GM12878 (cell line): ENCODE measurements around the gene C19orf12. TPM values are rescaled to one million over a fixed set of nuclear protein-coding genes. Genes with fewer than 3 reads are reported as not detected.

Experiments
- ATAC-seq: fragments of 200-7000 bp; cut with Tn5 transposase; 3 replicates; pipeline ENCODE4 v1.9.1; 2020; ENCODE audit warnings: mild to moderate bottlenecking, moderate library complexity
- BruUV-seq: library from RNA; stranded (reverse); fragments of 400-500 nt; replicated peaks from 2 replicates; lab custom pipeline; 2021; lab: Mats Ljungman, UMichigan
- CTCF ChIA-PET: fragments of 300-600 bp; sonication (Branson Sonifier 250); formaldehyde crosslinking; extraction: SDS; loops from one replicate; lab custom pipeline; 2021; ENCODE audit warnings: inconsistent platforms; lab: Yijun Ruan, JAX
- POLR2A ChIA-PET: fragments of 350-600 bp; formaldehyde crosslinking; extraction: SDS; loops from one replicate; lab custom pipeline; 2021; ENCODE audit warnings: inconsistent platforms; lab: Charles Lee
- RAD21 ChIA-PET: fragments of 300-600 bp; sonication (Branson Sonifier 250); formaldehyde crosslinking; loops from one replicate; lab custom pipeline; 2023; ENCODE audit warnings: antibody characterized with exemption; ENCODE audit not compliant: unreplicated experiment; lab: Charles Lee
- SMC1A ChIA-PET: fragments of 300-600 bp; sonication (Branson Sonifier 250); formaldehyde crosslinking; loops from one replicate; lab custom pipeline; 2023; ENCODE audit not compliant: unreplicated experiment, uncharacterized antibody; lab: Charles Lee
- DNase-seq: peaks from one replicate; pipeline ENCODE4 v3.0.0-alpha.2; 2011; ENCODE audit warnings: low read depth, low spot score
- FAIRE-seq: peaks from 3 replicates; lab custom pipeline; 2011; peaks lifted over from hg19 to GRCh38; lab: Jason Lieb, UNC
- H2AFZ ChIP-seq: 2 replicates; pipeline ENCODE4 v1.6.0; 2011; ENCODE audit warnings: low read depth, low read length, control low read depth; ENCODE audit not compliant: control insufficient read depth
- H3K27ac ChIP-seq: 2 replicates; pipeline ENCODE4 v1.5.1; 2011; ENCODE audit warnings: control low read depth; ENCODE audit not compliant: control insufficient read depth, insufficient read depth
- H3K27me3 ChIP-seq, 2 experiments: replicated peaks in 1 of 2; 2 replicates each; pipeline versions ENCODE4 v1.6.0 to v1.6.1; 2011; ENCODE audit warnings: low read length in 1 of 2; ENCODE audit not compliant: control insufficient read depth in 2 of 2, insufficient read depth in 2 of 2
- H3K36me3 ChIP-seq, 2 experiments: 2 replicates each; pipeline ENCODE4 v1.5.1; 2011; ENCODE audit warnings: low read length in 1 of 2; ENCODE audit not compliant: control insufficient read depth in 2 of 2, insufficient read depth in 2 of 2
- H3K4me1 ChIP-seq: 2 replicates; pipeline ENCODE4 v1.6.1; 2011; ENCODE audit warnings: mild to moderate bottlenecking, low read length, moderate library complexity, mixed read lengths; ENCODE audit not compliant: control insufficient read depth, insufficient read depth
- H3K4me2 ChIP-seq: 2 replicates; pipeline ENCODE4 v1.6.0; 2011; ENCODE audit warnings: control low read depth; ENCODE audit not compliant: control insufficient read depth, insufficient read depth
- H3K4me3 ChIP-seq: fragments of 200-600 bp; sonication (generic); 2 replicates; pipeline ENCODE4 v1.5.1; 2016
- H3K79me2 ChIP-seq: 2 replicates; pipeline ENCODE4 v1.6.0; 2011; ENCODE audit warnings: low read length; ENCODE audit not compliant: control insufficient read depth, insufficient read depth
- H3K9ac ChIP-seq: 2 replicates; pipeline ENCODE4 v1.8.0; 2011; ENCODE audit warnings: low read length, control low read depth, mixed read lengths; ENCODE audit not compliant: control insufficient read depth, insufficient read depth
- H3K9me3 ChIP-seq: replicated peaks from 3 replicates; pipeline ENCODE4 v1.5.1; 2011; ENCODE audit warnings: mild to moderate bottlenecking, low read length; ENCODE audit not compliant: control insufficient read depth, insufficient read depth
- H4K20me1 ChIP-seq: 2 replicates; pipeline ENCODE4 v1.6.0; 2011; ENCODE audit not compliant: control insufficient read depth, insufficient read depth
- BRCA1 ChIP-seq: IDR thresholded peaks from 2 replicates; pipeline ENCODE4 v1.6.1; 2011; ENCODE audit warnings: low read depth, low read length, improper control_type of control experiment
- CBX5 ChIP-seq: sonication (generic); IDR thresholded peaks from 2 replicates; pipeline ENCODE4 v1.6.1; 2016; ENCODE audit warnings: low read depth, moderate library complexity, mild to moderate bottlenecking, inconsistent platforms
- ELK1 ChIP-seq: IDR thresholded peaks from 2 replicates; pipeline ENCODE4 v1.6.1; 2012; ENCODE audit warnings: low read depth, low read length, improper control_type of control experiment
- EP300 ChIP-seq, 2 experiments: fragments of 150-350 bp in 1 of 2; IDR thresholded peaks; 2 replicates each; pipeline ENCODE4 v1.6.1; 2011 to 2012; ENCODE audit warnings: low read depth in 2 of 2, low read length in 2 of 2, borderline replicate concordance in 1 of 2, improper control_type of control experiment in 1 of 2, inconsistent platforms in 1 of 2; ENCODE audit not compliant: control insufficient read depth in 1 of 2
- HDAC2 ChIP-seq: fragments of 200-600 bp; sonication (generic); IDR thresholded peaks from 2 replicates; pipeline ENCODE4 v1.6.1; 2017
- KLF5 ChIP-seq: fragments of 450-650 bp; IDR thresholded peaks from 2 replicates; pipeline ENCODE4 v1.6.1; 2014; ENCODE audit warnings: mild to moderate bottlenecking; ENCODE audit not compliant: partially characterized antibody
- NR2F1 ChIP-seq: fragments of 450-650 bp; conservative IDR thresholded peaks from 2 replicates; pipeline ENCODE4 v1.6.1; 2017; ENCODE audit warnings: mild to moderate bottlenecking
- POLR2A ChIP-seq: IDR thresholded peaks from 2 replicates; pipeline ENCODE4 v1.6.1; 2011; ENCODE audit warnings: low read depth, mild to moderate bottlenecking, low read length
- POLR2AphosphoS2 ChIP-seq: IDR thresholded peaks from 2 replicates; pipeline ENCODE4 v1.6.1; 2011; ENCODE audit warnings: low read depth, mild to moderate bottlenecking, low read length, improper control_type of control experiment, moderate library complexity
- RB1 ChIP-seq: fragments of 450-650 bp; formaldehyde crosslinking; IDR thresholded peaks from 2 replicates; pipeline ENCODE4 v1.6.1; 2017; ENCODE audit warnings: mild to moderate bottlenecking, borderline replicate concordance
- RBBP5 ChIP-seq: fragments of 200-600 bp; sonication (generic); conservative IDR thresholded peaks from 2 replicates; pipeline ENCODE4 v1.6.1; 2016
- RELA ChIP-seq: fragments of 450-650 bp; IDR thresholded peaks from 2 replicates; pipeline ENCODE4 v1.8.0; 2014; ENCODE audit warnings: borderline replicate concordance; ENCODE audit not compliant: partially characterized antibody
- RFX5 ChIP-seq: IDR thresholded peaks from 2 replicates; pipeline ENCODE4 v1.6.1; 2011; ENCODE audit warnings: low read depth, low read length, improper control_type of control experiment
- SMAD1 ChIP-seq: fragments of 450-650 bp; IDR thresholded peaks from 2 replicates; pipeline ENCODE4 v1.6.1; 2018; ENCODE audit warnings: mild to moderate bottlenecking, low read depth; ENCODE audit not compliant: partially characterized antibody
- SPI1 ChIP-seq: IDR thresholded peaks from 2 replicates; pipeline ENCODE4 v1.6.1; 2011; ENCODE audit warnings: low read depth, mild to moderate bottlenecking, low read length, moderate library complexity, borderline replicate concordance; ENCODE audit not compliant: insufficient read depth
- STAT3 ChIP-seq: IDR thresholded peaks from 2 replicates; pipeline ENCODE4 v1.6.1; 2011; ENCODE audit warnings: low read depth, low read length, improper control_type of control experiment
- TCF3 ChIP-seq: IDR thresholded peaks from 2 replicates; pipeline ENCODE4 v1.6.1; 2012; ENCODE audit warnings: low read depth, mild to moderate bottlenecking, low read length, borderline replicate concordance; ENCODE audit not compliant: insufficient read depth
- USF1 ChIP-seq: IDR thresholded peaks from 2 replicates; pipeline ENCODE4 v1.6.1; 2011; ENCODE audit warnings: borderline replicate concordance, low read depth, mild to moderate bottlenecking, moderate library complexity, mixed read lengths, low read length; ENCODE audit not compliant: insufficient read depth; ENCODE audit errors: extremely low read length
- YY1 ChIP-seq: IDR thresholded peaks from 2 replicates; pipeline ENCODE4 v1.6.1; 2011; ENCODE audit warnings: low read depth, mild to moderate bottlenecking, low read length
- WGBS: methylation state at CpG from one replicate; pipeline ENCODE4 v1.1.6; 2016; ENCODE audit warnings: low lambda C conversion rate; ENCODE audit not compliant: insufficient replicate concordance, insufficient coverage; ENCODE audit errors: missing lambda C conversion rate; 5-methylcytosine and 5-hydroxymethylcytosine counted together
- in situ Hi-C: fragments of 300-500 bp; cut with MboI; formaldehyde crosslinking; loops from 9 replicates; pipeline ENCODE4 v1.14.3; 2018; ENCODE audit warnings: mixed read lengths
- intact Hi-C: fragments of 100-400 bp; cut with micrococcal nuclease; formaldehyde crosslinking; loops from one replicate; pipeline ENCODE4 v1.14.2; 2022; ENCODE audit not compliant: unreplicated experiment
- polyA plus RNA-seq, 11 experiments: library from polyadenylated mRNA; depleted of rRNA in 4 of 11; unstranded in 6 of 11; stranded (reverse) in 5 of 11; fragments of >200 nt; fragmentation: Nextera tagmentation in 4 of 11; fragmentation: Illumina TruSeq in 1 of 11; extraction: Ambion mirVana in 4 of 11; extraction: Trizol in 1 of 11; gene quantifications; 1 replicate in 1 of 11; 2 replicates in 10 of 11; pipeline versions ENCODE4 v1.2.1 to v1.2.3, GENCODE V29; 2011 to 2016; ENCODE audit warnings: inconsistent platforms in 2 of 11, missing spikeins in 2 of 11, low read depth in 1 of 11
- total RNA-seq, 4 experiments: library from RNA; depleted of rRNA in 3 of 4; stranded (reverse); fragments of >200 nt in 3 of 4; fragmentation: Illumina TruSeq in 1 of 4; extraction: Trizol in 1 of 4; gene quantifications; 2 replicates each; pipeline versions ENCODE4 v1.2.1 to v1.2.3, GENCODE V29; 2013 to 2021
- TF ChIP-seq, protein P1 (sequence below): fragments of 450-650 bp; IDR thresholded peaks from 2 replicates; pipeline ENCODE4 v1.6.1; 2017; ENCODE audit warnings: mild to moderate bottlenecking

C19orf12 gene
- total and polyA plus RNA-seq, 10 of the 15 experiments (the other 5 are each of a cell fraction or from before 2014, with no cell fraction given), result 2.3 to 23.5 (median 20.3) TPM

DNA sequence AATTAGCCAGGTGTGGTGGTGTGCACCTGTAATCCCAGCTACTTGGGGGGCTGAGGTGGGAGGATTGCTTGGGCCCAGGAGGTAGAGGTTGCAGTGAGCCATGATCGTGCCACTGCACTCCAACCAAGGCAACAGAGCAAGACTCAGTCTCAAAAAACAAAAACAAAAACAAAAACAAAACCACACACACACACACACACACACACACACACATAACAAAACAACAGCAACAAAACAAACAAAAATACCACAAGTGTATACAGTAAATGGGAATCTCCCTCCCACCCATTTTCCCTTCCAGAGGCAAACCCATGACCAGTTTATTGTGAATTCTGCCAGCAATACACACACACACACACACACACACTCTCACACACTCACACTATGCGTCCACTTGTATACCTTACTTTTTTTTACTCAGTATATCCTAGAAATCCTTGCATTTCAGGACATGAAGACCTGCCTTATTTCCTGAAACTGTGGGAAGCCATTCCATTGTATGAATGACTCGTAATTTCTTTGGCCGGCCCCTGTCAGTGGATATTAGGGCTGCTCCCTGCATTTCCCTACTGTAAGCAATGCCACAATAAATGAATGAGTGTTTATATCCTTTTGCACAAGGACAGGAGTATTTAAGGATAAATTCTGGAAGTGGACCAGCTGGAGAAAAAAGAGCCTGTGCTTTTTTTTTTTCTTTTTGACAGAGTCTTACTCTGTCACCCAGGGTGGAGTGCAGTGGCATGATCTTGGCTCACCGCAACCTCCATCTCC, 56.7 kb downstream of the C19orf12 start:
- no peak overlapping the region for H2AFZ ChIP-seq
- H4K20me1 ChIP-seq, result no peaks in the 10 kb centered on the region
- ChIA-PET RAD21 (no interaction called here), POLR2A (no interaction called here), CTCF (interaction anchor here (0.6 kb wide), 1 partner anchor 32 kb away, joined by 3 read pairs; no protein-coding TSS in a partner anchor), SMC1A (interaction anchor here (1.5 kb wide), 1 partner anchor 48 kb away, joined by 3 read pairs; no protein-coding TSS in a partner anchor)
- intact Hi-C loops (no loop called here), in situ Hi-C loops (no loop called here)
- no peaks in the 10 kb centered on the region for H3K4me1 ChIP-seq
- H3K27me3 ChIP-seq, result no peaks in the 10 kb centered on the region
- ATAC-seq (no peak), DNase-seq (no peak), FAIRE-seq (no peak)
- no peaks in the 10 kb centered on the region for H3K79me2 ChIP-seq
- no peaks in the 10 kb centered on the region for H3K9me3 ChIP-seq
- H3K9ac ChIP-seq, result no peak overlapping the region
- no peaks in the 10 kb centered on the region for H3K36me3 ChIP-seq
- TF ChIP-seq RELA (no peak), POLR2A (no peak), EP300 (IDR thresholded peaks at IDR 0.05; ENCODE audit: borderline replicate concordance in 1 of 2, control insufficient read depth in 1 of 2, low read depth in 2 of 2, low read length in 2 of 2) (no peak), ELK1 (no peak), RB1 (no peak), NR2F1 (no peak), KLF5 (no peak), BRCA1 (no peak), TCF3 (no peak), POLR2AphosphoS2 (no peak), STAT3 (no peak), CBX5 (no peak), RFX5 (no peak), YY1 (no peak), SMAD1 (no peak), HDAC2 (no peak), RBBP5 (no peak), USF1 (no peak), SPI1 (no peak)
- TF ChIP-seq, protein P1, sequence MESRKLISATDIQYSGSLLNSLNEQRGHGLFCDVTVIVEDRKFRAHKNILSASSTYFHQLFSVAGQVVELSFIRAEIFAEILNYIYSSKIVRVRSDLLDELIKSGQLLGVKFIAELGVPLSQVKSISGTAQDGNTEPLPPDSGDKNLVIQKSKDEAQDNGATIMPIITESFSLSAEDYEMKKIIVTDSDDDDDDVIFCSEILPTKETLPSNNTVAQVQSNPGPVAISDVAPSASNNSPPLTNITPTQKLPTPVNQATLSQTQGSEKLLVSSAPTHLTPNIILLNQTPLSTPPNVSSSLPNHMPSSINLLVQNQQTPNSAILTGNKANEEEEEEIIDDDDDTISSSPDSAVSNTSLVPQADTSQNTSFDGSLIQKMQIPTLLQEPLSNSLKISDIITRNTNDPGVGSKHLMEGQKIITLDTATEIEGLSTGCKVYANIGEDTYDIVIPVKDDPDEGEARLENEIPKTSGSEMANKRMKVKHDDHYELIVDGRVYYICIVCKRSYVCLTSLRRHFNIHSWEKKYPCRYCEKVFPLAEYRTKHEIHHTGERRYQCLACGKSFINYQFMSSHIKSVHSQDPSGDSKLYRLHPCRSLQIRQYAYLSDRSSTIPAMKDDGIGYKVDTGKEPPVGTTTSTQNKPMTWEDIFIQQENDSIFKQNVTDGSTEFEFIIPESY, result no peak
- 76% methylated on average over 5 of the region's 5 CpGs for WGBS
- H3K4me2 ChIP-seq, result no peak overlapping the region
- H3K27ac ChIP-seq, result no peak overlapping the region
- no peak overlapping the region for H3K4me3 ChIP-seq
- BruUV-seq, result no TSS peak
